GM23338 (cell line): ENCODE results near the gene ELOVL6.

Experiments used
- EZH2 ChIP-seq: fragments of 200-600 bp; sonication (generic); IDR thresholded peaks from one replicate; pipeline ENCODE4 v1.8.0; 2017; ENCODE audit warnings: antibody characterized with exemption, mild to moderate bottlenecking, low read depth; ENCODE audit not compliant: unreplicated experiment
- JUNB ChIP-seq: IDR thresholded peaks from one replicate; pipeline ENCODE4 v1.6.1; 2016; ENCODE audit warnings: antibody characterized with exemption; ENCODE audit not compliant: unreplicated experiment
- POLR2AphosphoS5 ChIP-seq: IDR thresholded peaks from 2 replicates; pipeline ENCODE4 v1.6.1; 2016; ENCODE audit warnings: antibody characterized with exemption, low read depth
- TF ChIP-seq, protein P1 (sequence below), 2 experiments: fragments of 200-600 bp in 1 of 2; sonication (generic) in 1 of 2; conservative IDR thresholded peaks; 2 replicates each; pipeline versions ENCODE4 v1.5.1 to v1.6.1; 2016 to 2017; ENCODE audit warnings: antibody characterized with exemption in 2 of 2, low read depth in 2 of 2, mild to moderate bottlenecking in 2 of 2, moderate library complexity in 1 of 2

DNA sequence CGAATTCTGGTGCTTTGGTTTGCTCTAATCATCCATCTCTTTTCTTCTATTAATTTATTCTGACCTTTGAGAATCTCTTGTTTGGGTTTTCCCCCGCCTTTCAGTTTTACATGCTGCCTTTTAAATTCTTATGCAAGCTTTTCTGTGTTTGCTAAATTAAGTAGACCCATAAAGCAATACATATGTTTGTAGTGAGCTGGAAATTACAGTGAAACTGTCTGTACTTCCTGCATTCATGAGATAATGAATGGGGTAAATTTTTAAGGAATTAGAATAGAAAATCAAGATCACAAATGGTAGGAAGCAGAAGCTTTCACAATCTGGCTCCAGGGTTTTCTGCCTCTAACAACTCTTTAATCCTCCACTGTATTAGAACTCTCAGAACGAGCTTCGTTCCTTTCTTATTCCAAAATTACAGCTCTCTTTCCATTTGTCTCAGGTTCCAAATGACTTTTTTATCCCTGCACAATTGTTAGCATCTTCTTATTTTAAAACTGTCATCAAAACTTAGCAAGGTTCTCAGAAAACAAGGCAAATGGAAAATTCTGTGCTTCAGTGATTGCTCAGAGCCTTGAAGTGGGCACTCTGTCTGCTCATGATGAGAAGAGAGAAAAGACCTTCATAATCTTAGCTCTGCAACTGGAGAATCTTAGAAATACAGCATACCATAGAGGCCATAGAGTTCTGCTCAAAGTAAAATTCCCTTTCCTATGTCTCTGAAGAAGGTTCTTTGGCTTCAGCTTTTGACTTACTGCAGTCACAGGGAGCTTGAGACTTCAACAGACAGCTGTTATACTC lies 177.6 kb downstream of the ELOVL6 start:
- TF ChIP-seq EZH2, result no peak
- no peak for TF ChIP-seq POLR2AphosphoS5
- TF ChIP-seq, protein P1, sequence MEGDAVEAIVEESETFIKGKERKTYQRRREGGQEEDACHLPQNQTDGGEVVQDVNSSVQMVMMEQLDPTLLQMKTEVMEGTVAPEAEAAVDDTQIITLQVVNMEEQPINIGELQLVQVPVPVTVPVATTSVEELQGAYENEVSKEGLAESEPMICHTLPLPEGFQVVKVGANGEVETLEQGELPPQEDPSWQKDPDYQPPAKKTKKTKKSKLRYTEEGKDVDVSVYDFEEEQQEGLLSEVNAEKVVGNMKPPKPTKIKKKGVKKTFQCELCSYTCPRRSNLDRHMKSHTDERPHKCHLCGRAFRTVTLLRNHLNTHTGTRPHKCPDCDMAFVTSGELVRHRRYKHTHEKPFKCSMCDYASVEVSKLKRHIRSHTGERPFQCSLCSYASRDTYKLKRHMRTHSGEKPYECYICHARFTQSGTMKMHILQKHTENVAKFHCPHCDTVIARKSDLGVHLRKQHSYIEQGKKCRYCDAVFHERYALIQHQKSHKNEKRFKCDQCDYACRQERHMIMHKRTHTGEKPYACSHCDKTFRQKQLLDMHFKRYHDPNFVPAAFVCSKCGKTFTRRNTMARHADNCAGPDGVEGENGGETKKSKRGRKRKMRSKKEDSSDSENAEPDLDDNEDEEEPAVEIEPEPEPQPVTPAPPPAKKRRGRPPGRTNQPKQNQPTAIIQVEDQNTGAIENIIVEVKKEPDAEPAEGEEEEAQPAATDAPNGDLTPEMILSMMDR (conservative IDR thresholded peaks at IDR 0.05; ENCODE audit: low read depth in 2 of 2), result no peak
- TF ChIP-seq JUNB, result no peak
